DOHH2 (cell line): ENCODE results near the gene WDR49.

ENCODE experiments used
- H3F3A ChIP-seq: fragments of 200-600 bp; sonication (generic), shearing (Covaris generic); 2 replicates; pipeline ENCODE4 v1.6.0; 2016; ENCODE audit warnings: antibody characterized with exemption, mild to moderate bottlenecking; ENCODE audit not compliant: control insufficient read depth, insufficient read depth
- H3K27ac ChIP-seq: fragments of 200-600 bp; sonication (generic); 2 replicates; pipeline ENCODE4 v1.5.1; 2014; ENCODE audit warnings: low read depth, mild to moderate bottlenecking, low read length, moderate library complexity
- H3K27me3 ChIP-seq: fragments of 200-600 bp; sonication (generic); 2 replicates; pipeline ENCODE4 v1.6.1; 2014; ENCODE audit warnings: mild to moderate bottlenecking, low read length, mixed read lengths; ENCODE audit not compliant: control insufficient read depth
- H3K36me3 ChIP-seq: fragments of 200-600 bp; sonication (generic); 2 replicates; pipeline ENCODE4 v1.6.1; 2014; ENCODE audit warnings: mild to moderate bottlenecking, low read length, moderate library complexity, mixed read lengths; ENCODE audit not compliant: control insufficient read depth
- H3K4me1 ChIP-seq: fragments of 200-600 bp; sonication (generic); 2 replicates; pipeline ENCODE4 v1.6.1; 2014; ENCODE audit warnings: mild to moderate bottlenecking, low read length, mixed read lengths; ENCODE audit not compliant: control insufficient read depth
- H3K4me2 ChIP-seq: fragments of 200-600 bp; sonication (generic); 2 replicates; pipeline ENCODE4 v1.6.0; 2014; ENCODE audit warnings: mild to moderate bottlenecking, low read length, moderate library complexity
- H3K4me3 ChIP-seq: fragments of 200-600 bp; sonication (generic); 2 replicates; pipeline ENCODE4 v1.5.1; 2014; ENCODE audit warnings: mild to moderate bottlenecking, low read length, mixed read lengths
- H3K79me2 ChIP-seq: fragments of 200-600 bp; sonication (generic); 2 replicates; pipeline ENCODE4 v1.6.1; 2014; ENCODE audit warnings: mild to moderate bottlenecking, low read length, mixed read lengths; ENCODE audit not compliant: control insufficient read depth
- H3K9me2 ChIP-seq: fragments of 200-600 bp; sonication (generic); replicated peaks from 2 replicates; pipeline ENCODE4 v1.6.1; 2014; ENCODE audit warnings: mild to moderate bottlenecking, low read length, mixed read lengths; ENCODE audit not compliant: control insufficient read depth
- H3K9me3 ChIP-seq: fragments of 200-600 bp; sonication (generic); 2 replicates; pipeline ENCODE4 v1.6.1; 2014; ENCODE audit warnings: antibody characterized with exemption, low read length, mixed read lengths; ENCODE audit not compliant: control insufficient read depth, insufficient read depth
- H4K20me1 ChIP-seq: fragments of 200-600 bp; sonication (generic); 2 replicates; pipeline ENCODE4 v1.6.0; 2014; ENCODE audit warnings: low read depth, mild to moderate bottlenecking, antibody characterized with exemption, low read length, moderate library complexity; ENCODE audit not compliant: control insufficient read depth, insufficient read depth
- CTCF ChIP-seq: fragments of 200-600 bp; sonication (generic); IDR thresholded peaks from one replicate; pipeline ENCODE4 v1.5.1; 2014; ENCODE audit warnings: antibody characterized with exemption, mild to moderate bottlenecking, low read depth, low read length; ENCODE audit not compliant: poor library complexity, severe bottlenecking
- EZH2phosphoT487 ChIP-seq: fragments of 200-600 bp; sonication (generic); IDR thresholded peaks from 2 replicates; pipeline ENCODE4 v1.6.1; 2017; ENCODE audit warnings: borderline replicate concordance, mild to moderate bottlenecking, antibody characterized with exemption, low read length, moderate library complexity, mixed read lengths

Gene WDR49

GRCh38 chr3:167450675-167451074, 203.1 kb downstream of the WDR49 start:
- Histone ChIP-seq H3K4me1 (peaks cover 9% of the 10 kb centered on the region), H3K79me2 (no peaks in the 10 kb centered on the region), H3K27ac (no peak overlapping the region), H3K4me2 (no peak overlapping the region), H3K36me3 (no peaks in the 10 kb centered on the region), H3K4me3 (no peak overlapping the region), H3F3A (no peaks in the 10 kb centered on the region), H3K27me3 (no peaks in the 10 kb centered on the region), H3K9me2 (no peaks in the 10 kb centered on the region), H3K9me3 (no peaks in the 10 kb centered on the region), H4K20me1 (no peaks in the 10 kb centered on the region)
- no peak for TF ChIP-seq CTCF

GRCh38 chr3:167450195-167450594, 203.5 kb downstream of the WDR49 start:
- TF ChIP-seq CTCF (no peak), EZH2phosphoT487 (no peak)
- Histone ChIP-seq H3K27me3 (no peaks in the 10 kb centered on the region), H3K4me3 (no peak overlapping the region), H3K79me2 (no peaks in the 10 kb centered on the region), H3K27ac (no peak overlapping the region), H3F3A (no peaks in the 10 kb centered on the region), H3K9me3 (no peaks in the 10 kb centered on the region), H3K36me3 (no peaks in the 10 kb centered on the region), H3K4me1 (peaks cover 9% of the 10 kb centered on the region), H3K4me2 (no peak overlapping the region), H3K9me2 (no peaks in the 10 kb centered on the region), H4K20me1 (no peaks in the 10 kb centered on the region)

- Histone ChIP-seq H3K9me3 (no peaks in the 10 kb centered on the region), H3K79me2 (no peaks in the 10 kb centered on the region), H3K4me3 (no peak overlapping the region), H3K27ac (no peak overlapping the region), H3K36me3 (no peaks in the 10 kb centered on the region), H3K4me1 (peaks cover 7% of the 10 kb centered on the region), H3K27me3 (no peaks in the 10 kb centered on the region), H4K20me1 (no peaks in the 10 kb centered on the region), H3K4me2 (no peak overlapping the region), H3K9me2 (no peaks in the 10 kb centered on the region), H3F3A (no peaks in the 10 kb centered on the region)
- TF ChIP-seq EZH2phosphoT487 (no peak), CTCF (no peak)
Observed at GRCh38 chr3:167445491-167445890, 208.3 kb downstream of the WDR49 start.

GRCh38 chr3:167441256-167441655, 212.5 kb downstream of the WDR49 start:
- Histone ChIP-seq H3F3A (no peaks in the 10 kb centered on the region), H3K9me3 (no peaks in the 10 kb centered on the region), H3K4me2 (no peak overlapping the region), H3K27me3 (no peaks in the 10 kb centered on the region), H4K20me1 (no peaks in the 10 kb centered on the region), H3K79me2 (no peaks in the 10 kb centered on the region), H3K4me3 (no peak overlapping the region), H3K4me1 (no peaks in the 10 kb centered on the region), H3K9me2 (no peaks in the 10 kb centered on the region), H3K36me3 (no peaks in the 10 kb centered on the region), H3K27ac (no peak overlapping the region)
- TF ChIP-seq CTCF = no peak
- TF ChIP-seq EZH2phosphoT487 = no peak
